HL-60 (cell line): ENCODE measurements around the gene ITGAL.
"Not testable (repeated sequence)": the region's sequence is repeated elsewhere in the genome, so short reads cannot be mapped to it uniquely, and the experiment has no call there.

Experiments
- CTCF ChIP-seq: IDR thresholded peaks from one replicate; pipeline ENCODE4 v1.5.1; 2011; ENCODE audit warnings: low read length, control low read depth, inconsistent platforms; ENCODE audit not compliant: insufficient read depth
- GABPA ChIP-seq: IDR thresholded peaks from 2 replicates; pipeline ENCODE4 v1.6.1; 2012; ENCODE audit warnings: low read depth
- POLR2AphosphoS5 ChIP-seq: IDR thresholded peaks from 2 replicates; pipeline ENCODE4 v1.6.1; 2012; ENCODE audit warnings: low read depth
- REST ChIP-seq: IDR thresholded peaks from 2 replicates; pipeline ENCODE4 v1.6.1; 2012; ENCODE audit warnings: low read depth; ENCODE audit not compliant: insufficient replicate concordance

GRCh38 chr16:30539986-30540526, 67.5 kb downstream of the ITGAL start:
- TF ChIP-seq CTCF, GABPA, REST, POLR2AphosphoS5: not testable (repeated sequence)
